ENCODE results near the gene OSR1. TPM values are rescaled to one million over a fixed set of nuclear protein-coding genes. Genes with fewer than 3 reads are reported as not detected.

Gene OSR1
- total and polyA plus RNA-seq, 2 experiments from 2014 or later, result 0.24 TPM; not detected in 1

DNA sequence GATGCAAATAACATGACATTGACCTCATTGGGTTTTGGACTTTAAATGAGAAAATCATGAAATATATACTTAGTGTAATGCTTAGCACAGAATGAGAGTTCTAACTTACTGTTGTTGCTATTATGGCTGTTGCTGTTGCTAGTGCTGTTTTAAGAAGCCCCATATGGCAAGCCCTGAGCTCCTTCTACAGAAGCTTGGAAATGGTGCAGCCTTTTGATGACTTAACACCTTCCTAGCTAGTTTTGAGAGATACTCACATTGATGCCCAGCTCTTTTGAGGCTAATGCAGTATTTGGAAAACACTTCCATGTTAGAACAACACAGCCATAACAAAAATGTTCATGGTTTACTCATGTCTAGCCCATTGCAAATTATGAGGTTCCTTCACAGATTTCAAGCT lies 30.9 kb downstream of the OSR1 start (continued):
- TF ChIP-seq, protein P1, sequence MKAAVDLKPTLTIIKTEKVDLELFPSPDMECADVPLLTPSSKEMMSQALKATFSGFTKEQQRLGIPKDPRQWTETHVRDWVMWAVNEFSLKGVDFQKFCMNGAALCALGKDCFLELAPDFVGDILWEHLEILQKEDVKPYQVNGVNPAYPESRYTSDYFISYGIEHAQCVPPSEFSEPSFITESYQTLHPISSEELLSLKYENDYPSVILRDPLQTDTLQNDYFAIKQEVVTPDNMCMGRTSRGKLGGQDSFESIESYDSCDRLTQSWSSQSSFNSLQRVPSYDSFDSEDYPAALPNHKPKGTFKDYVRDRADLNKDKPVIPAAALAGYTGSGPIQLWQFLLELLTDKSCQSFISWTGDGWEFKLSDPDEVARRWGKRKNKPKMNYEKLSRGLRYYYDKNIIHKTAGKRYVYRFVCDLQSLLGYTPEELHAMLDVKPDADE (IDR thresholded peaks at IDR 0.05), result no peak
- TF ChIP-seq JUNB (IDR thresholded peaks at IDR 0.05; ENCODE audit: unreplicated experiment), result no peak
- TF ChIP-seq ZNF114 (CRISPR knock-in tag; IDR thresholded peaks at IDR 0.05), result no peak
- TF ChIP-seq EZH2phosphoT487 (IDR thresholded peaks at IDR 0.05; ENCODE audit: unreplicated experiment), result no peak
- TF ChIP-seq, protein P2, sequence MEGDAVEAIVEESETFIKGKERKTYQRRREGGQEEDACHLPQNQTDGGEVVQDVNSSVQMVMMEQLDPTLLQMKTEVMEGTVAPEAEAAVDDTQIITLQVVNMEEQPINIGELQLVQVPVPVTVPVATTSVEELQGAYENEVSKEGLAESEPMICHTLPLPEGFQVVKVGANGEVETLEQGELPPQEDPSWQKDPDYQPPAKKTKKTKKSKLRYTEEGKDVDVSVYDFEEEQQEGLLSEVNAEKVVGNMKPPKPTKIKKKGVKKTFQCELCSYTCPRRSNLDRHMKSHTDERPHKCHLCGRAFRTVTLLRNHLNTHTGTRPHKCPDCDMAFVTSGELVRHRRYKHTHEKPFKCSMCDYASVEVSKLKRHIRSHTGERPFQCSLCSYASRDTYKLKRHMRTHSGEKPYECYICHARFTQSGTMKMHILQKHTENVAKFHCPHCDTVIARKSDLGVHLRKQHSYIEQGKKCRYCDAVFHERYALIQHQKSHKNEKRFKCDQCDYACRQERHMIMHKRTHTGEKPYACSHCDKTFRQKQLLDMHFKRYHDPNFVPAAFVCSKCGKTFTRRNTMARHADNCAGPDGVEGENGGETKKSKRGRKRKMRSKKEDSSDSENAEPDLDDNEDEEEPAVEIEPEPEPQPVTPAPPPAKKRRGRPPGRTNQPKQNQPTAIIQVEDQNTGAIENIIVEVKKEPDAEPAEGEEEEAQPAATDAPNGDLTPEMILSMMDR (conservative IDR thresholded peaks at IDR 0.05; ENCODE audit: low read depth in 2 of 2), result no peak
- no peak for TF ChIP-seq NANOG (IDR thresholded peaks at IDR 0.05; ENCODE audit: borderline replicate concordance)
- no peak for TF ChIP-seq STAT1 (IDR thresholded peaks at IDR 0.05; ENCODE audit: unreplicated experiment)

DNA sequence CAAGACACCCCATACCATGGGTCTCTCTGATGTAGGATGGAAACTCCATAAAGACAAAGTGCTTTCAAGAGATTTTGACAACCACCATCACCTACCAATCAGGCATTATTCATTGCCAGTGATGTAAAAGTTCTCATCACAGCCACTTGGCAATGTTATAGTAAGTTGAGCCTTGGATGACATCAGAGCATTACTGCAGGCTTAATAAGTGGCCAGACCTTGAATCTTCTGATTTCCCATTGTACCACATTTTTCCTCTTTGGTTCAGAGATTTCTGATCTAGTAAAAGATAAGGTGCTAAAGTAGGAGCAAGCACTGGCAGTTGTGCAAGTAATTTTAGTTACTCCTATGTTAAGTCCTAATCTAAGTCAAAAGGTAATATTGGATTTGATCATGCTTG lies 36.5 kb downstream of the OSR1 start:
- Histone ChIP-seq H3F3A (replicated peaks; ENCODE audit: low read depth) (no peaks in the 10 kb centered on the region), H3K4me3 (no peak overlapping the region), H3K9me2 (ENCODE audit: insufficient read depth) (no peaks in the 10 kb centered on the region; the same call in 1 of the 2 replicates), H3K27me3 (ENCODE audit: insufficient read depth) (no peaks in the 10 kb centered on the region), H3K79me2 (replicated peaks; ENCODE audit: insufficient read depth) (no peaks in the 10 kb centered on the region), H2AFZ (no peak overlapping the region), H3K36me3 (ENCODE audit: insufficient read depth) (no peaks in the 10 kb centered on the region), H3K27ac (ENCODE audit: low read depth) (no peak overlapping the region), H3K4me1 (ENCODE audit: insufficient read depth) (no peaks in the 10 kb centered on the region), H3K4me2 (no peak overlapping the region), H4K20me1 (replicated peaks; ENCODE audit: insufficient read depth) (no peaks in the 10 kb centered on the region)
- peaks cover 3% of the 10 kb centered on the region for H3K27me3 Mint-ChIP-seq (ENCODE audit: insufficient read depth, low read depth, poor library complexity)
- no peak for DNase-seq (ENCODE audit: low spot score)
- no peak overlapping the region for H3K27ac Mint-ChIP-seq
- no peak for ATAC-seq
- no peak overlapping the region for H3K4me3 Mint-ChIP-seq
- no peaks in the 10 kb centered on the region for H3K36me3 Mint-ChIP-seq (ENCODE audit: low read depth)
- H3K4me1 Mint-ChIP-seq, result no peaks in the 10 kb centered on the region
- no peaks in the 10 kb centered on the region for H3K9me3 Mint-ChIP-seq
- no peak for TF ChIP-seq EZH2 (IDR thresholded peaks at IDR 0.05; ENCODE audit: low read depth, unreplicated experiment)
- TF ChIP-seq, protein P1 (IDR thresholded peaks at IDR 0.05), result no peak
- no peak for TF ChIP-seq EZH2phosphoT487 (IDR thresholded peaks at IDR 0.05; ENCODE audit: unreplicated experiment)
- no peak for TF ChIP-seq JUNB (IDR thresholded peaks at IDR 0.05; ENCODE audit: unreplicated experiment)
- no peak for TF ChIP-seq POLR2AphosphoS5 (IDR thresholded peaks at IDR 0.05; ENCODE audit: low read depth)
- TF ChIP-seq, protein P2 (conservative IDR thresholded peaks at IDR 0.05; ENCODE audit: low read depth in 2 of 2), result no peak
- no peak for TF ChIP-seq ZNF331 (CRISPR knock-in tag; IDR thresholded peaks at IDR 0.05; ENCODE audit: low read depth)
- TF ChIP-seq, protein P3, sequence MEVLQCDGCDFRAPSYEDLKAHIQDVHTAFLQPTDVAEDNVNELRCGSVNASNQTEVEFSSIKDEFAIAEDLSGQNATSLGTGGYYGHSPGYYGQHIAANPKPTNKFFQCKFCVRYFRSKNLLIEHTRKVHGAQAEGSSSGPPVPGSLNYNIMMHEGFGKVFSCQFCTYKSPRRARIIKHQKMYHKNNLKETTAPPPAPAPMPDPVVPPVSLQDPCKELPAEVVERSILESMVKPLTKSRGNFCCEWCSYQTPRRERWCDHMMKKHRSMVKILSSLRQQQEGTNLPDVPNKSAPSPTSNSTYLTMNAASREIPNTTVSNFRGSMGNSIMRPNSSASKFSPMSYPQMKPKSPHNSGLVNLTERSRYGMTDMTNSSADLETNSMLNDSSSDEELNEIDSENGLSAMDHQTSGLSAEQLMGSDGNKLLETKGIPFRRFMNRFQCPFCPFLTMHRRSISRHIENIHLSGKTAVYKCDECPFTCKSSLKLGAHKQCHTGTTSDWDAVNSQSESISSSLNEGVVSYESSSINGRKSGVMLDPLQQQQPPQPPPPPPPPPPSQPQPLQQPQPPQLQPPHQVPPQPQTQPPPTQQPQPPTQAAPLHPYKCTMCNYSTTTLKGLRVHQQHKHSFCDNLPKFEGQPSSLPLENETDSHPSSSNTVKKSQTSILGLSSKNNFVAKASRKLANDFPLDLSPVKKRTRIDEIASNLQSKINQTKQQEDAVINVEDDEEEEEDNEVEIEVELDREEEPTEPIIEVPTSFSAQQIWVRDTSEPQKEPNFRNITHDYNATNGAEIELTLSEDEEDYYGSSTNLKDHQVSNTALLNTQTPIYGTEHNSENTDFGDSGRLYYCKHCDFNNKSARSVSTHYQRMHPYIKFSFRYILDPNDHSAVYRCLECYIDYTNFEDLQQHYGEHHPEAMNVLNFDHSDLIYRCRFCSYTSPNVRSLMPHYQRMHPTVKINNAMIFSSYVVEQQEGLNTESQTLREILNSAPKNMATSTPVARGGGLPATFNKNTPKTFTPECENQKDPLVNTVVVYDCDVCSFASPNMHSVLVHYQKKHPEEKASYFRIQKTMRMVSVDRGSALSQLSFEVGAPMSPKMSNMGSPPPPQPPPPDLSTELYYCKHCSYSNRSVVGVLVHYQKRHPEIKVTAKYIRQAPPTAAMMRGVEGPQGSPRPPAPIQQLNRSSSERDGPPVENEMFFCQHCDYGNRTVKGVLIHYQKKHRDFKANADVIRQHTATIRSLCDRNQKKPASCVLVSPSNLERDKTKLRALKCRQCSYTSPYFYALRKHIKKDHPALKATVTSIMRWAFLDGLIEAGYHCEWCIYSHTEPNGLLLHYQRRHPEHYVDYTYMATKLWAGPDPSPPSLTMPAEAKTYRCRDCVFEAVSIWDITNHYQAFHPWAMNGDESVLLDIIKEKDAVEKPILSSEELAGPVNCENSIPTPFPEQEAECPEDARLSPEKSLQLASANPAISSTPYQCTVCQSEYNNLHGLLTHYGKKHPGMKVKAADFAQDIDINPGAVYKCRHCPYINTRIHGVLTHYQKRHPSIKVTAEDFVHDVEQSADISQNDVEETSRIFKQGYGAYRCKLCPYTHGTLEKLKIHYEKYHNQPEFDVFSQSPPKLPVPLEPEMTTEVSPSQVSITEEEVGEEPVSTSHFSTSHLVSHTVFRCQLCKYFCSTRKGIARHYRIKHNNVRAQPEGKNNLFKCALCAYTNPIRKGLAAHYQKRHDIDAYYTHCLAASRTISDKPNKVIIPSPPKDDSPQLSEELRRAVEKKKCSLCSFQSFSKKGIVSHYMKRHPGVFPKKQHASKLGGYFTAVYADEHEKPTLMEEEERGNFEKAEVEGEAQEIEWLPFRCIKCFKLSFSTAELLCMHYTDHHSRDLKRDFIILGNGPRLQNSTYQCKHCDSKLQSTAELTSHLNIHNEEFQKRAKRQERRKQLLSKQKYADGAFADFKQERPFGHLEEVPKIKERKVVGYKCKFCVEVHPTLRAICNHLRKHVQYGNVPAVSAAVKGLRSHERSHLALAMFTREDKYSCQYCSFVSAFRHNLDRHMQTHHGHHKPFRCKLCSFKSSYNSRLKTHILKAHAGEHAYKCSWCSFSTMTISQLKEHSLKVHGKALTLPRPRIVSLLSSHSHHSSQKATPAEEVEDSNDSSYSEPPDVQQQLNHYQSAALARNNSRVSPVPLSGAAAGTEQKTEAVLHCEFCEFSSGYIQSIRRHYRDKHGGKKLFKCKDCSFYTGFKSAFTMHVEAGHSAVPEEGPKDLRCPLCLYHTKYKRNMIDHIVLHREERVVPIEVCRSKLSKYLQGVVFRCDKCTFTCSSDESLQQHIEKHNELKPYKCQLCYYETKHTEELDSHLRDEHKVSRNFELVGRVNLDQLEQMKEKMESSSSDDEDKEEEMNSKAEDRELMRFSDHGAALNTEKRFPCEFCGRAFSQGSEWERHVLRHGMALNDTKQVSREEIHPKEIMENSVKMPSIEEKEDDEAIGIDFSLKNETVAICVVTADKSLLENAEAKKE (CRISPR knock-in tag; IDR thresholded peaks at IDR 0.05), result no peak
- TF ChIP-seq NANOG (IDR thresholded peaks at IDR 0.05; ENCODE audit: borderline replicate concordance), result no peak
- no peak for TF ChIP-seq ZNF114 (CRISPR knock-in tag; IDR thresholded peaks at IDR 0.05)
- TF ChIP-seq STAT1 (IDR thresholded peaks at IDR 0.05; ENCODE audit: unreplicated experiment), result no peak
- TF ChIP-seq CREB1 (CRISPR knock-in tag; IDR thresholded peaks at IDR 0.05; ENCODE audit: low read depth), result no peak

Measured in GM23338 (cell line).